Left cardiac atrium (tissue), 2 donors: Measurements from ENCODE around the gene SP8. TPM values are rescaled to one million over a fixed set of nuclear protein-coding genes. Genes with fewer than 3 reads are reported as not detected.

Source experiments
- total RNA-seq, 2 donors: library from RNA; stranded (reverse); fragmentation: NEBNext Ultra II Directional; extraction: Animal tissue kit (Norgen Biotek cat#: 25700); gene quantifications; one replicate each; pipeline ENCODE4 v1.2.1, GENCODE V29; 2021
- donor health status: DM: no; HTN: yes; CAD: no; lungs with severe emphysema.
- donor health status: DM: yes; HTN: yes; CAD: no.

SP8 gene
- total RNA-seq, 2 donors from 2014 or later: not detected

Other genes starting within 250 kb of the SP8 start
- gene ABCB5, start 171.2 kb downstream of the SP8 start, total RNA-seq: not detected